CD4-positive, alpha-beta T cell treated with Interleukin-2 at 100 ng/mL for 4 hours (primary cell): ENCODE results near the gene RABEP2.
"Not testable (repeated sequence)": the region's sequence is repeated elsewhere in the genome, so short reads cannot be mapped to it uniquely, and the experiment has no call there.

Source experiments
- DNase-seq: peaks from one replicate; pipeline ENCODE4 v3.0.0-alpha.2; 2020; ENCODE audit warnings: low spot score

Gene RABEP2, protein sequence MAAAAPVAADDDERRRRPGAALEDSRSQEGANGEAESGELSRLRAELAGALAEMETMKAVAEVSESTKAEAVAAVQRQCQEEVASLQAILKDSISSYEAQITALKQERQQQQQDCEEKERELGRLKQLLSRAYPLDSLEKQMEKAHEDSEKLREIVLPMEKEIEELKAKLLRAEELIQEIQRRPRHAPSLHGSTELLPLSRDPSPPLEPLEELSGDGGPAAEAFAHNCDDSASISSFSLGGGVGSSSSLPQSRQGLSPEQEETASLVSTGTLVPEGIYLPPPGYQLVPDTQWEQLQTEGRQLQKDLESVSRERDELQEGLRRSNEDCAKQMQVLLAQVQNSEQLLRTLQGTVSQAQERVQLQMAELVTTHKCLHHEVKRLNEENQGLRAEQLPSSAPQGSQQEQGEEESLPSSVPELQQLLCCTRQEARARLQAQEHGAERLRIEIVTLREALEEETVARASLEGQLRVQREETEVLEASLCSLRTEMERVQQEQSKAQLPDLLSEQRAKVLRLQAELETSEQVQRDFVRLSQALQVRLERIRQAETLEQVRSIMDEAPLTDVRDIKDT

DNA sequence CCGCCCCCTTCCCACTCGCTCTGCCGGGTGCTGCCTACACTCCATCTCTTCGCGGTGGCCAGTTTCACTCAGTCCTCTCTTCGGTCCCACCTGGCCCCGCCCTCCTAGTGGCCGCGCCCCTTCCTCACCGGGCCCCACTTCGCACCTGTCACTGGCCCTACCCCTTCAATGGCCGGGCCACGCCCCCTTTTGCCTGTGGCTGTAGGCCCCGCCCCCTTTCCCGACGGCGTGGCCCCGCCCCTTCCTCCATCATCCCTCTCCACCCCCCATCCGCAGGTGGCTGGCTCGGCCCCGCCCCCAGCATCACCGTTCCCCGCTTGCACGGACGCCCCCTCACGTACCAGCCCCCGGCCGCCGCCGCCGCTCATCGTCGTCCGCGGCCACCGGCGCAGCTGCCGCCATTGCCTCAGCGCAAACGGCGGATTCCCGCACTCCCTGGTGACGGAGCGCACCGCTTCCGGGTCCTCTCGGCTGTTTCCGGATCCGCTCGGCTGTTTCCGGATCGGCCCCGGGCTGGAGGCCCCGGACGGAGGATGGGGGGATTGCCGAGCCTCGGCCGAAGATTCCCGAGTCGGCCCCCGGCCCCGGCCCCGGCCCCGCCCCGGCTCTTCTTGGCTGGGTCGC, at the start of gene RABEP2:
Gene RABEP2 (minus strand): TSS at position 477 of the 624 bp plus-strand sequence. CDS start 75 bp downstream, at position 402.
- peak; percentile 95 for DNase-seq

DNA sequence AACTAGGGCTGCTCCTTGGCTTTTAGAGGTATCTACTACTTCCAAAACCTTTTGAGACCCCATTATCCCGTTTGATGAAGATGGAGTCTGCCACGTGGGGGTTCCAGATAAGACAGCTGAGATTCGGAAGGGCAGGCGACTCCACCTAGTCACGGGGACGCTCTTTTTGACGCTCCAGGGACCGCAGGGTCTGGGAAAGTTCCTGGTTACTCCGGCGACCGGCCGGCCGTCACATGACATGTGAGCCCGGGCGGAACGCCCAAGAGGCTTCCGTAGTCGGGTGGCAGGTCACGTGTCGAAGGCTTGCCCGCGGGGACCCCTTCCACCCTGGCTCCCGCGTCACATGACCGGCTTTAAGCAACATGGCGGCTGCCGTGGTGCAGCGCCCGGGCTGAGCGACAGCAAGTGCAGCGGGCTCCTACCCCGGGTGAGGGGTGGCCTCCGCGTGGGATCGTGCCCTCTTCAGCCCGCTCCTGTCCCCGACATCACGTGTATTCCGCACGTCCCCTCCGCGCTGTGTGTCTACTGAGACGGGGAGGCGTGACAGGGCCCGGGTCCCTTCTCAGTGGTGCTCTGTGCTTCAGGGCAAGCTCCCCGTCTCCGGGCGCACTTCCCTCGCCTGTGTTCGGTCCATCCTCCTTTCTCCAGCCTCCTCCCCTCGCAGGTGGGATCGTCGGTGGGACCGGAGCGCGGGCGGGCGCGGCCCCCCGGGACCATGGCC, 49.6 kb upstream of the RABEP2 start, which contains the start of gene SPNS1:
Gene SPNS1 (plus strand): TSS at position 342 of the 721 bp plus-strand sequence. CDS start 374 bp downstream, at position 716.
- DNase-seq: peak; percentile 92

DNA sequence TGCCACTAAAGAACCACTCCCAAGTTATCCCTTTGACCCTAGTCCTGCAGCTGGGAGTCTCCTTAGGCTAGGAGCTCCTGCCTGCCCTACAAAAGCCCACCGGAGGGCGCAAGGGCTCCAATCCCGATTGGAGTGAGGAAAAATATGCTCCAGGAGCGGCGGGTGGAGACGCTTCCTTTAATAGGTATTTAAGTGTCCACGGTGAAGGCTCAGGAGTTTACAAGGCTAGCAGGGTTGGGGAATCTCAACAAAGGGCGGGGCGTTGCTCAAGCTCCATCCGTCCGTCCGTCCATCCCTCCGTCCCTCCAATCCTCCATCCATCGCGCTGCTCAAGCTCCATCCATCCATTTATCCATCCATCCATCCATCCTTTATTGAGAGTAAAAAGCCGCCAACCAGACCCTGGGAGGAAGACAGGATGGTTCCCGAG, 49.0 kb upstream of the RABEP2 start:
- peak; percentile 30 for DNase-seq

DNA sequence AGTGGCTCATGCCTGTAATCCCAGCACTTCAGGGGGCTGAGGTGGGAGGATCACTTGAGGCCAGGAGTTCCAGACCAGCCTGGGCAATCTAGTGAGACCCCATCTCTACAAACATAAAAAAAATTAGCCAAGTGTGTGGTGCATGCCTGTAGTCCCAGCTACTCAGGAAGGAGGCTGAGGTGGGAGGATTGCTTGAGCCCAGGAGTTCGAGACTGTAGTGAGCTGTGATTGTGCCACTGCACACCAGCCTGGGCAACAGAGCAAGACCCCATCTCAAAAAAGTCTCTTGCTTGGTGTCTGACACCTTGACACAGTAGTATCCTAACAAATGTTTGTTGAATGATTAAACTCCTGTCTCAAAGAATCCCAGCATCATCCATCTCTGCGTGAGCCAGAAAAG, 44.7 kb upstream of the RABEP2 start:
- not testable (repeated sequence) for DNase-seq

DNA sequence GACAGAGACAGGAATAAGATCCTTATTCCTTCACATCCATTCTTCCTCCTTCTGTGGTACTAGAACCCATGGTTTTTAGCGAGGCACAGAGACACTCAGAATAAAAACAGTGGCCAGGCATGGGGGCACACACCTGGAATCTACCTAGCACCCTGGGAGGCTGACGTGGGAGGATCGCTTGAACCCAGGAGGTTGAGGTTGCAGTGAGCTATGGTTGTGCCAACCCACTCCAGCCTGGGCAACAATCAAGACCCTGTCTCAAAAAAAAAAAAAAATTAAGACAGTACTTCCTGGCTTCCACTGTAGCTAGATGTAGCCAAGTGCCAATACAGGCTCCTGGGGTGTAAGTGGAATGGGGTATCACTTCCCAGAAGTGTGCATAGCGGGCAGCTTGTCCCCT, 42.1 kb upstream of the RABEP2 start:
- no peak for DNase-seq

DNA sequence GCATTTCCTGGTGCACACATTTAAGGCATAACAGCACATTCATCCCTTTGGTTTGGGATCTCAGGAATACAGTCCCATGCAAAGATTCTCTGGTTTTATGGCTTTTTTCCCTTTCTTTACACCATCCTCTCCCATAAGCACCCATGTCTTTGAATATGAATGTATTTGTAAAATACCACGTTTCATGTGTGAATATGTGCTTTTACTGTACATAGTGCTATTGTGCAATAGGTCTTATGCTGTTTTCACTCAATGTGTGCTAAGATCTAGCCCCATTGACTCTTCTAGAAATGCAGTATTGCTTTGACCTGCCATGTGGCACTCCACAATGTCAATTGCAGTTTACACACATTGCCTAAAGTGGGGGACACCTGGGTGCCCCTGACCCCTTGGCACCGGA, 39.5 kb upstream of the RABEP2 start:
- no peak for DNase-seq

DNA sequence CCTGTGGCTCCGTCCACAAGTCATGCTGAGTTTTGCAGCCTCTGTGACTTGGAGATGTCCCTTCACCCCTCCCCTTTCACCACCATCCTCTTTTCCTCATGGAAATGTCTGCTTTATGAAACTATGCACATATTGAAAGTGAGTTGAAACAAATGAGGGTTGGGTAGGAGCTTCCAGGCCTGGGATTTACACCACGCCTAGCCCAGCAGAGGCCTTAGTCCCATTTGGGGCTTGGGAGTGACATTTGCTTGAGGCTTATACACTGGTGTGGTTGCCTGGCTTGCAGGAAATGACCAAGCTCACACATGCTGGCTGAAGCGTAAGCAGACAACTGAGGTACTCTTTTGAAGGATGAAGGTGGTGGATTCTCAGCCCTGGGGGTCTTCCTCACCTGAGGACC, 39.0 kb upstream of the RABEP2 start:
- DNase-seq: no peak

DNA sequence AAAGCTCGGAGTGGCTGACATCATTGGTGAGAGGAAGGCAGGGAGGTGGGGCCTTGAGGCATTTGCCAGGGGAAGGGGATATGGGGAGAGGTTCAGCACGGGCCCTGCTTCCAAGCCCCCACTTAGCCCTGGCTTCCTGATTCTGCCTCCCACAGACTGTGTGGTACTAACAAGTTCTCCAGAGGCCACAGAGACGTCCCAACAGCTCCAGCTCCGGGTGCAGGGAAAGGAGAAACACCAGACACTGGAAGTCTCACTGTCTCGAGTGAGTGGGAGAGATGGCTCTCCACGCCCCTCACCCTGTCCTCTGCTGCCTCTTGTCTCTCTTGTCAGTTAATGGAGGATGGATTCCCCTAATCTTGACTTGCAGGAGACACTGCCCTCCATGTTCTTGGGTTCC, 33.8 kb upstream of the RABEP2 start:
- no peak for DNase-seq

DNA sequence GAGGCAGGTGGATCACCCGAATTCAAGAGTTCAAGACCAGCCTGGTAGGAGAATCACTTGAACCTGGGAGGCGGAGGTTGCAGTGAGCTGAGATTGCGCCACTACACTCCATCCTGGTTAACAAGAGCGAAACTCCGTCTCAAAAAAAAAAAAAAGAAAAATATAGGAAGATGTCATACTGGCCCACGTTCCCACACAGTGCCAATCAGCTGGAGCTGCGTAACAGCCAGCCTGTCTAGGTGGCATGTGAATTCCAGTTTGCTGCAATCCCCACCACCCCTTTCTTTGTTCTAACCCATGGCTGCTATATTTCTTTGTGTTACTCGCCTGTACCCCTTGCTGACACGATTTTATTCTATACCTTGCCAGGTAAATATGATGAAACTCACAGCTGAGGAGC, 33.2 kb upstream of the RABEP2 start:
- DNase-seq: no peak

DNA sequence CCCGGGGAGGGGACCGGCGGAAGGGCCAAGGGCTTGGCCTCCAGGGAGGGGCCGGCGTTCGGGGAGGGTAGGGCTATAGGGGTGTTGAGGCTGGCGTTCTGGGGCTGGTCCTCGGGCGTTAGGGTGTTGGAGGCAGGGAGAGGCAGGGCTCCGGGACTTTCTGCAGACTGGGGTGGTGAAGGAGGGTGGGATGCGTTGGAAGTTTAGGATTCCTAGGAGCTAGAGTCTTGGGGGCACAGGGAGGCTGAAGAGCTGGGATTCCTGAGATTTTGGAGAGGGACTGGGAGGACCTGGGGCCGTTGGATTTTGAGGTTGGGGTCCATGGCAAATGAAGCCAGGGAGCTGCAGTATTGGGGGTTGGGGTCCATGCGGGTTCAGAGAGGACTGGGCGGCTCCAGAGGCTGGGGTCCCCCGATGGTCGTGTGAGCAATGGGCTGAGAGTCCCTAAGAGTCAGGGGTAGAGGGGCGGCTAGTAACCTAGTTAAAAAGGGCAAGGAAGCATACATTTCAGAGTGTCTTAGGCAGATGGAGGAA, 26.4 kb upstream of the RABEP2 start:
- DNase-seq: peak; percentile 6

DNA sequence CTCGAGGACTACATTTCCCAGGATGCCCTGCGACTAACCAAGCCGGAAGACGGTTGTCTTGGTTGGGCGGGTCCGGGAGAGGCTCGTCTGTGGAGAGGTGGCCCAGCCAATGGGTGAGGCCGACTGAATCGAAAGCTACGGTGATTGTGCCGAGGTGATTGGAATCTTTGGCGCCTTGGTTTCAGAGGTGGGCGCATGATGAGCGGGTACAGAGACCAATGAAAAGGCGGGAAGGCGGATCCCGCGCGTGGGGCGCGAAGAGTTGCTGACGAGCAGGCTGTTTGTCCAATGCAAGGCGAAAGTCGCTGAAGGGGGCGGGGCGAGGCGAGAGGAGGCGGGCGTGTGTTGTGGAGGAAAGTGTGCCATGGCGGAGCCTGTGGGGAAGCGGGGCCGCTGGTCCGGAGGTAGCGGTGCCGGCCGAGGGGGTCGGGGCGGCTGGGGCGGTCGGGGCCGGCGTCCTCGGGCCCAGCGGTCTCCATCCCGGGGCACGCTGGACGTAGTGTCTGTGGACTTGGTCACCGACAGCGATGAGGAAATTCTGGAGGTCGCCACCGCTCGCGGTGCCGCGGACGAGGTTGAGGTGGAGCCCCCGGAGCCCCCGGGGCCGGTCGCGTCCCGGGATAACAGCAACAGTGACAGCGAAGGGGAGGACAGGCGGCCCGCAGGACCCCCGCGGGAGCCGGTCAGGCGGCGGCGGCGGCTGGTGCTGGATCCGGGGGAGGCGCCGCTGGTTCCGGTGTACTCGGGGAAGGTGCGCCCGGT, 25.8 kb upstream of the RABEP2 start, which contains the start of gene NFATC2IP:
Gene NFATC2IP (plus strand): TSS at position 290 of the 762 bp plus-strand sequence. CDS start 75 bp downstream, at position 365.
- peak; percentile 100 for DNase-seq

DNA sequence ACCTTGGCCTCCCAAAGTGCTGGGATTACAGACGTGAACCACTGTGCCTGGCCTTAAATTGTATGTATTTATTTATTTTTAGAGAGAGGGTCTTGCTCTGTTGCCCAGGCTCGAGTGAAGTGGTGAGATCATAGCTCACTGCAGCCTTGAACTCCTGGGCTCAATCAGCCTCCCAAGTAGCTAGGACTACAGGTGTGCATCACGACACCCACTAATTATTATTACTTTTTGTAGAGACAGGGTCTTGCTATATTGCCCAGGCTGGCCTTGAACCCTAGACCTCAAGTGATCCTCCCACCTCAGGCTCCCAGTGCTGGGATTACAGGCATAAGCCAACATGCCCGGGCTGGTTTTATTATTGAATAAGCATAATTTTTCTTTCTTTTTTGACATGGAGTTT, 21.6 kb upstream of the RABEP2 start:
- no peak for DNase-seq

DNA sequence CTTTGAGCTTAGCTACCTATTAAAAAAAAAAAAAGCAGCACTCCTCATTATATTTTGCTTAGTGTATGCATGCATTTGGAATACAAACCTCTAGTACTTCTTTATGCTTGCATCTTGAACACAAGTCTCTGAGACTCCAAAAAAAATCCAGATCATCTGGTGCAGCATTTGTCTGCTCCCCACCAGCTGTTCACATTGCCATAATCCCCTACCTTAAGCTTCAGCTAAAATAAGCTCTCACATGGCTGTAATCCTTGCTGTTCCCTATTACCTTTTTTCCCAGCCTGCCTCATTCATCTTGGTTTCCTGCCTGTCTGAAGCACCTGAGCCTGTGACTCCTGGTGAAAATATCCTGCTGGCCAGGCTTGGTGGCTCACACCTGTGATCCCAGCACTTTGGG, 18.2 kb upstream of the RABEP2 start:
- no peak for DNase-seq

DNA sequence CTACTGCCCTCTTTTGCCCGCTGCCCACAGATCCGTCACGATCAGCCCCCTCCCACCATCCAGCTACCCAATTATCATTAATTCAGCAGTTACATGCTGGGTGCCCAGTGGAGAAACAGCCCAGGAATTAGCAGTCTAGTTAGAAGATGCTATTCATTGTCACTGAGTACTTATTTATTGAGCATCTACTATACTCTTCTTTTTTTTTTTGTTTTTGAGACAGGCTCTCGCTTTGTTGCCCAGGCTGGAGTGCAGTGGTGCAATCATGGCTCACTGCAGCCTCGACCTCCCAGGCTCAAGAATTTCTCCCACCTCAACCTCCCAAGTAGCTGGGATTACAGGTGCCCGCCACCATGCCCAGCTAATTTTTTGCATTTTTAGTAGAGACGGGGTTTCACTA, 14.8 kb upstream of the RABEP2 start:
- not testable (repeated sequence) for DNase-seq

DNA sequence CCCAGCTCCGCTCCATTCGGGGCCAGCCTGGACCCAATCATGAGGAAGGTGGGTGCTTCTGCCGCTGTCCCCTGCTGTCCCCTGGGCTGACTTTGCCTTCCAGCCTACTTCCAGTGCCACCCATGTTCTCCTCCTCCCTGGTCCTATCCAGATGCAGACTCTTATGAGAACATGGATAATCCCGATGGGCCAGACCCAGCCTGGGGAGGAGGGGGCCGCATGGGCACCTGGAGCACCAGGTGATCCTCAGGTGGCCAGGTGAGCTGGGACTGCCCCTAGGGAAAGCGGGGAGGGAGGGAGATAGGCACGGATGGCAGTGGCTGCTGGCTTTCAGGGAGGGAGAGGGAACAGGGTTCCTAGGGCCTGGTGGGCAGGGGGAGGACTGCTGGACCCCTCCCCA, 13.7 kb upstream of the RABEP2 start:
- no peak for DNase-seq

DNA sequence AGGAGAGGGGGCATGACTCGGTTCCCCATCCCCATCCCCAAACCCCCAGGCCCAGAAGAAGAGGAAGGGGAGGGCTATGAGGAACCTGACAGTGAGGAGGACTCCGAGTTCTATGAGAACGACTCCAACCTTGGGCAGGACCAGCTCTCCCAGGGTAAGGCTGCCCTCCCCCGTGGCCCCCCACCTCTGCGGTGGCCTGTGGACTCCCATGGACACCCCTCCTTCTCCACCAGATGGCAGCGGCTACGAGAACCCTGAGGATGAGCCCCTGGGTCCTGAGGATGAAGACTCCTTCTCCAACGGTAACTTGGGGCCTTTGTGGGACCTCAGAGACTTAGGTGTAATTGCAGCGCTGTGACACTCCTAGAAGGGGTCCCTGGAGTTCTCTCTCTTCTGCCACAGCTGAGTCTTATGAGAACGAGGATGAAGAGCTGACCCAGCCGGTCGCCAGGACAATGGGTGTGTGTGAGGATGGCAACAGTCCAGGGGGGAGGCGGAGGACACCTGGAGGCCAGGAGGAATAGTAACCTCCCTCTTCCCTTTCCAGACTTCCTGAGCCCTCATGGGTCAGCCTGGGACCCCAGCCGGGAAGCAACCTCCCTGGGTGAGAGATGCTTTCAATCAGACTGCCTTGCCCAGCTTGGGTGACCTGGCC, 12.3 kb upstream of the RABEP2 start:
- no peak for DNase-seq

DNA sequence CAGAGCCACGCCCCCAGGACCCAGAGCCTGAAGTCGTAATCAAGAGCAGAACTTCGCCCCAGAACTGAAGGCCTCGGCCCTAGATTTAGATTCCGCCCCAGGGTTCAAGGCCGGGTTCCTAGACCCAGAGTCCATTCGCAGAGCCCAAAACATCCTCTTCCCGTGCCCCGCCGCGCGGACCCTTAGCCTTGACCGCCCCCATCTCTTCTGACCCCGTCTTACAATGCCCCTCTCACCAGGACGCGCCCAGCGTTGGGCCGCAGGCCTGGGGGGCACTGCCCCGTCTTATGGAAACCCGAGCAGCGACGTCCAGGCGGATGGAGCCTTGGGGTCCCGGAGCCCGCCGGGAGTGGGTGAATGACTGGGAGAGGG, 11.7 kb upstream of the RABEP2 start:
- DNase-seq: no peak

DNA sequence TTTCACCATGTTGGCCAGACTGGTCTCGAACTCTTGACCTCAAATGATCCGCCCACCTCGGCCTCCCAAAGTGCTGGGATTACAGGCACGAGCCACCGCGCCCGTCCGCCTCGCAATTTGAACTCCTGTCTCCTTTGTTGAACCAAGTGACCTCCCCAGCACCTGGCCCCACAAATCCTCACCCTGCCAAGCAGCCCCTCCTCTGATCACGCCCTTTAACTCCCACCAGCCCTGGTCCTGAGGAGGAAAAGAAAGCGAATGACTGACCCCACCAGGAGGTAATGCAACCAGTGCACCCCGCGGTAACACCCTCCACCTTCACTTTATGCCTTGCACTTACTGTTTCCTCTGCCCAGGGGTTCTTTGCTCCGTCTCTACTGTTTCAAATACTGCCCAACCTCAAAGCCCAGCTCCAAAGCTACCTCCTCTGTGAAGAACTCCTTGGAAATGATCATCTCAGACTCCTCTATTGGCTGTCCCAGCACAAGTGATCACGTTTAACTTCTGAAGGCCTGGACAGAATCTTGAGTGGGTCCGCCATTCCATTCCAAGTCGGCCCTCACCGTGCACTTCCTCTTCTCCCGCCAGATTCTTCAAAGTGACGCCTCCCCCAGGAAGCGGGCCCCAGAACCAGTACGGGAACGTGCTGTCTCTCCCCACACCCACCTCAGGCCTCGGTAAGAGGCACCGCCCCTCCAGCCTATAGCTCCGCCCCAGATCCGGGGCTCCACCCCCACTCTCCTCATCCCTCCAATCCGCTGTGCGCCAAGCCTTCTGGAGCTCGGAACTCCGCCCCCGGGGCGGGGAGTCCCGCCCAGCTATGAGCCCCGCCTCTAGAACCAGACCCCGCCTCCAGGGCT, 11.1 kb upstream of the RABEP2 start:
- peak; percentile 80 for DNase-seq

DNA sequence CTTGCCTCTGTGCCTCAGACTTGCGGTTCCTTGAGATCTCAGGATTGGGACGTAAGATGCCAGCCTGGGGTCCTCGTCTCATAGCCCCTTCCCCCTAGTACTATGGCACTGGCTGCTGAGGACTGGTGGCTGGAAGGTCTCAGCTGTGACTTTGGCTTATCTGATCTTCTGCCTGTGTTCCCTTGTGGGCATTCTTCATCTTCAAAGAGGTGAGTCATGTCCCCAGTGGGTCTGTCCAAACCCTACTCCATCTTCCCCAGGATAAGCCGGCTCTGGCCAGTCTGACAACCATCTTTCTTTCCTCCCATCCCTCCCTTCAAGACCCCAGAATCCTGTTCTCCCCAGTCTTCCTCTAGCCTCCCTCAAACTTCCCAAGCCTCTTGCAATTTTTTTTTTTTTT, 10.3 kb upstream of the RABEP2 start:
- DNase-seq: no peak

DNA sequence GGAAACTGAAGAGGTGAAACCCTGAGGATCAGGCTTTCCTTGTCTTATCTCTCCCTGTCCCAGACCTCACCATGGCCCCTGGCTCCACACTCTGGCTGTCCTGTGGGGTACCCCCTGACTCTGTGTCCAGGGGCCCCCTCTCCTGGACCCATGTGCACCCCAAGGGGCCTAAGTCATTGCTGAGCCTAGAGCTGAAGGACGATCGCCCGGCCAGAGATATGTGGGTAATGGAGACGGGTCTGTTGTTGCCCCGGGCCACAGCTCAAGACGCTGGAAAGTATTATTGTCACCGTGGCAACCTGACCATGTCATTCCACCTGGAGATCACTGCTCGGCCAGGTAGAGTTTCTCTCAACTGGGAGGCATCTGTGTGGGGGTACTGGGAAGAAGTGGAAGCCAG, 8.1 kb upstream of the RABEP2 start:
- no peak for DNase-seq
